Coronary artery (tissue), 2 donors: ENCODE measurements around the gene TMEM222.
A peak's percentile ranks its signal among the peaks of the same experiment; 100 is the strongest.

Source experiments
- DNase-seq: peaks from one replicate; pipeline ENCODE4 v3.0.0-alpha.2; 2017; ENCODE audit warnings: low spot score
- H3K27ac ChIP-seq, 2 donors: fragments of 200-600 bp; sonication (generic); one replicate each; pipeline ENCODE4 v1.5.1; 2016 to 2019
- H3K4me3 ChIP-seq: fragments of 200-600 bp; sonication (generic); 2 replicates; pipeline ENCODE4 v1.5.1; 2016; ENCODE audit warnings: mild to moderate bottlenecking, moderate library complexity
- TF ChIP-seq, protein P1 (sequence below): fragments of 200-600 bp; sonication (generic); IDR thresholded peaks from one replicate; pipeline ENCODE4 v1.5.1; 2019; ENCODE audit warnings: antibody characterized with exemption

The TMEM222 gene

DNA sequence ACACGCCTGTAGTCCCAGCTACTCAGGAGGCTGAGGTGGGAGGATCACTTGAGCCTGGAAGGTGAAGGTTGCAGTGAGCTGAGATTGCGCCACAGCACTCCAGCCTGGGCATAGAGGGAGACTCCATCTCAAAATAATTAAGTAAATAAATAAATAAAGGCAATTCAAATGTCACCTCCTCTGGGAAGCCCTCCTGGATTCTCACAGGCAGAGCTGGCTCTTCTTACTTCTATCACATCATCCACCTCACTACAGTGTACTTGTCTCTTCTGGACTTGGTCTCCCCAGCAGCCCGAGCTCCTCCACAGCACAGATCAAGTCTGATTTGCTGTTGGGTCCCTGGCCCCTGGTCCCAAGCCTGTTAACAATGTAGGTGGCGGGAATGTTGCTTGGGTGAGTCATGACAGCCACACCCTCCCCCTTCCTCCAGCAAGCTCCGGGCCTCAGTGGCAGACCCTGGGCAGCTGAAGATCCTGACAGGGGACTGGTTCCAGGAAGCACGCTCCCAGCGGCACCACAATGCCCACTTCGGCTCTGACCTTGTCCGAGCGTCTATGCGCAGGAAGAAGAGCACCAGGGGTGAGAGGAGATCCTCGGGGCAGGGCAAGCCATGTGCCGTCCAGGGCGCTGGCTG, 25.1 kb downstream of the TMEM222 start:
- TF ChIP-seq, protein P1, sequence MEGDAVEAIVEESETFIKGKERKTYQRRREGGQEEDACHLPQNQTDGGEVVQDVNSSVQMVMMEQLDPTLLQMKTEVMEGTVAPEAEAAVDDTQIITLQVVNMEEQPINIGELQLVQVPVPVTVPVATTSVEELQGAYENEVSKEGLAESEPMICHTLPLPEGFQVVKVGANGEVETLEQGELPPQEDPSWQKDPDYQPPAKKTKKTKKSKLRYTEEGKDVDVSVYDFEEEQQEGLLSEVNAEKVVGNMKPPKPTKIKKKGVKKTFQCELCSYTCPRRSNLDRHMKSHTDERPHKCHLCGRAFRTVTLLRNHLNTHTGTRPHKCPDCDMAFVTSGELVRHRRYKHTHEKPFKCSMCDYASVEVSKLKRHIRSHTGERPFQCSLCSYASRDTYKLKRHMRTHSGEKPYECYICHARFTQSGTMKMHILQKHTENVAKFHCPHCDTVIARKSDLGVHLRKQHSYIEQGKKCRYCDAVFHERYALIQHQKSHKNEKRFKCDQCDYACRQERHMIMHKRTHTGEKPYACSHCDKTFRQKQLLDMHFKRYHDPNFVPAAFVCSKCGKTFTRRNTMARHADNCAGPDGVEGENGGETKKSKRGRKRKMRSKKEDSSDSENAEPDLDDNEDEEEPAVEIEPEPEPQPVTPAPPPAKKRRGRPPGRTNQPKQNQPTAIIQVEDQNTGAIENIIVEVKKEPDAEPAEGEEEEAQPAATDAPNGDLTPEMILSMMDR: no peak
- Histone ChIP-seq H3K4me3 (no peak overlapping the region), H3K27ac (no peak overlapping the region)
- no peak for DNase-seq

DNA sequence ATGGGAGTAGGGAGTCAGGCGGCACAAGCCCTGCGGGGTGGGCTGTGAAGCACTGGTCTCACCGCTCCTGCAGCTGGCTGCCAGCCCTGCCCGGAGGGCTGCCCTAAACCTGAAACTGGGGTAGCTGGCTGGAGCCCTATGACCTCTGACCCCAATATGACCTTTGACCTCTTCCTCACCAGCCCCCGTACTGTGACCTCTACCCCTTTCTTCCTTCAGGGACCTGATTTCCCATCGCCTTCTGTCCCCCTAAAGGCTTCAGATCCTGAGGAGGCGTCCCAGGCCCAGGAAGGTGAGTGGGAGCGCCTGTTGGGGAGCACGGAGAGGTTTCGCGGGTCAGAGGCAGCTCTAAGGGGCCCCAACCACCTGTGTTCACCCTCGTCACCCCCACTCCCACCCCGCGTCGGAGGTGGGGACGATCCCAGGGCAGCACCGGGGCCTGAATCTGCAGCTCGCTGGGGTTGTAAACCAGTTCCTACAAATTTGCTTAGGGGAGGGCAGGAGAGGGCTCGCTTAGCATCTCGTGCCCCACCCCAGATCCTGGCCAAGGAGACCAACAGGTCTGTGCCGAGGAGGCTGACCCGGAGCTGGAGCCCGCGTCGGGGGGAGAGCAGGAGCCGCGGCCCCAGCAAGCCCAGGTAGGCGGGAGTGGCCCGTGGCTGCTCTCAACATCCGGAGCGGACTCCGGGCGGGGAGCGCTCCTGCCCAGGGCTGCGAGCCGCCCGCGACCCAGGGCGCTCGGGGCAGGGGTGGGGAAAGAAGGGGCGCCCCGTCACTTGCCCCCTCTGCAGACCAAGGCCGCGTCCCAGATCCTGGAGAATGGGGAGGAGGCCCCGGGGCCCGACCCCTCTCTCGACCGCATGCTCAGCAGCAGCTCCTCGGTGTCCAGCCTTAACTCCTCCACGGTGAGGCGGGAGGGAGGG, 27.2 kb downstream of the TMEM222 start:
- H3K27ac ChIP-seq: no peak overlapping the region
- peak overlapping the region; percentile 70 for H3K4me3 ChIP-seq
- TF ChIP-seq, protein P1: no peak
- DNase-seq: no peak

- no peak for DNase-seq
- Histone ChIP-seq H3K4me3 (peak overlapping the region; percentile 70), H3K27ac (no peak overlapping the region)
- TF ChIP-seq, protein P1: no peak
Observed at GRCh38 chr1:27349784-27350662, 28.1 kb downstream of the TMEM222 start.

DNA sequence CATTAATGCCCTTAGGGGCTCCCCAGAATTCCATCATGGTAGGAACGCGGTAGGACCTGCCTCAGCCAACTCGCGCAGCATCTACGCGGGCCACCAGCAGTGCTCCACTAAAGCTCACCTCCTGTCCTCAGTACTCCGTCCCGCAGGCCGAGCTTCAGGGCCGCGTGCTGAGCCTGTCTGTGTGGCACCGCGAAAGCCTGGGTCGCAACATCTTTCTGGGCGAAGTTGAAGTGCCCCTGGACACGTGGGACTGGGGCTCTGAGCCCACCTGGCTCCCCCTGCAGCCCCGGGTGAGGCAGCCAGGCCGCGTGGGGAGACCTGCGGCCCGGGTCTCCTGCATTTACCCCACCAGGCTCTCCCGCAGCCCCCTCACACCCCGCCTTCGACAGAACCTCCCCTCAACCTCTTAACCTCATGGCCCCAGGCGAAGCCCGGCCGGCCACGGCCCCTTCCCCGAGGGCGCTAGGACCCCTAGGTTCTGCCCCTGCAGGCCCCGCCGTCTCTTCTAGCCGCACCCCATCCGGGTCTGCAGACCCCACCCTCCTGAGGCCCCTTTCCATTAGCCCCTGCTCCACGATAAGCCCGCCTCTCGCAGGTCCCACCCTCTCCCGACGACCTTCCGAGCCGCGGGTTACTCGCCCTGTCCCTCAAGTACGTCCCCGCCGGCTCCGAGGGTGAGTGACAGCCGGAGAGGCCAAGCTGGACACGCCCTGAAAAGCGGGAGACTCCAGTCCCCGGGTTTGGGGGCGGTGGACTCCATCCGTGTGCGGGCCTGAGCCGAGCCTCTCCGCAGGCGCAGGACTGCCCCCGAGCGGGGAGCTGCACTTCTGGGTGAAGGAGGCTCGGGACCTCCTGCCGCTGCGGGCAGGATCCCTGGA, 28.9 kb downstream of the TMEM222 start:
- TF ChIP-seq, protein P1: no peak
- no peak for DNase-seq
- H3K27ac ChIP-seq: peak overlapping the region in 1 of 2 donors; percentile 56
- peak overlapping the region; percentile 70 for H3K4me3 ChIP-seq

GRCh38 chr1:27351541-27352107, 29.7 kb downstream of the TMEM222 start:
- no peak for DNase-seq
- Histone ChIP-seq H3K27ac (peak overlapping the region in 1 of 2 donors; percentile 56), H3K4me3 (peak overlapping the region; percentile 55)
- TF ChIP-seq, protein P1: no peak

GRCh38 chr1:27353166-27353565, 31.2 kb downstream of the TMEM222 start:
- Histone ChIP-seq H3K4me3 (no peak overlapping the region), H3K27ac (no peak overlapping the region)
- TF ChIP-seq, protein P1: no peak
- DNase-seq: no peak
